Right atrium auricular region (tissue), 2 donors: ENCODE measurements around the gene SLC22A6. TPM values are rescaled to one million over a fixed set of nuclear protein-coding genes. Genes with fewer than 3 reads are reported as not detected.

Source experiments
- DNase-seq: peaks from one replicate; pipeline ENCODE4 v3.0.0-alpha.2; 2019; ENCODE audit warnings: low spot score
- H3K27ac ChIP-seq, 2 donors: fragments of 200-600 bp; sonication (generic); 1 replicate in 1 of 2; 2 replicates in 1 of 2; pipeline ENCODE4 v1.5.1; 2016 to 2019
- H3K27me3 ChIP-seq, 2 donors: fragments of 200-600 bp; sonication (generic); one replicate each; pipeline versions ENCODE4 v1.5.1 to v1.6.0; 2017 to 2019
- H3K36me3 ChIP-seq: fragments of 200-600 bp; sonication (generic); one replicate; pipeline ENCODE4 v1.5.1; 2016
- H3K4me1 ChIP-seq, 2 donors: fragments of 200-600 bp; sonication (generic); one replicate each; pipeline versions ENCODE4 v1.5.1 to v1.6.0; 2017 to 2019
- H3K4me3 ChIP-seq, 2 donors: fragments of 200-600 bp; sonication (generic); 1 replicate in 1 of 2; 2 replicates in 1 of 2; pipeline ENCODE4 v1.5.1; 2017 to 2019; ENCODE audit warnings: mild to moderate bottlenecking in 1 of 2, moderate library complexity in 1 of 2
- H3K9me3 ChIP-seq, 2 donors: fragments of 200-600 bp; sonication (generic); one replicate each; pipeline ENCODE4 v1.5.1; 2019
- total RNA-seq, 2 donors: library from RNA; depleted of rRNA; stranded (reverse); fragments of >200 nt; gene quantifications; one replicate each; pipeline ENCODE4 v1.1.0, GENCODE V29; 2016
- TF ChIP-seq, protein P1 (sequence below), 2 donors: fragments of 200-600 bp; sonication (generic); IDR thresholded peaks; one replicate each; pipeline ENCODE4 v1.5.1; 2019; ENCODE audit warnings: antibody characterized with exemption in 2 of 2

The SLC22A6 gene
- total RNA-seq, 2 donors from 2014 or later = not detected

DNA sequence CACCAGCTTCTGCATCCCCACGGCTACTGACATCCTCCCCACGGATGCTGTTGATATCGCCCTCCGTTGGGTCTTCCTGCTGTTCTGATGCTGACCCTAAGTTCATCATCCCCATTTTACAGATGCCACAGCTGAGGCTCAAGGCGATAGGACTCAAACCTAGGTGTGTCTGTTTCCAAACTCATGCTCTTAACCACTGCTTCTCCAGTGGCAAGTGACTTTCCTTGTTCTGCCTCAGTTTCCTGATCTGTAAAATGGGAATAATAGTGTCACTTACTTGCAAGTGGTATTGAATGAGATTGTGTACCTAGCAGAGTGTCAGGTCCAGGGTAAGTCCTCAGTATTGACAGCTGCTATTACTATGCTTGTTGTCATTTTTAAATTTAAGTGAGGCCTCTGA, 14.4 kb upstream of the SLC22A6 start:
- H3K27ac ChIP-seq = no peak overlapping the region
- no peak for DNase-seq
- no peaks in the 10 kb centered on the region for H3K27me3 ChIP-seq
- TF ChIP-seq, protein P1, sequence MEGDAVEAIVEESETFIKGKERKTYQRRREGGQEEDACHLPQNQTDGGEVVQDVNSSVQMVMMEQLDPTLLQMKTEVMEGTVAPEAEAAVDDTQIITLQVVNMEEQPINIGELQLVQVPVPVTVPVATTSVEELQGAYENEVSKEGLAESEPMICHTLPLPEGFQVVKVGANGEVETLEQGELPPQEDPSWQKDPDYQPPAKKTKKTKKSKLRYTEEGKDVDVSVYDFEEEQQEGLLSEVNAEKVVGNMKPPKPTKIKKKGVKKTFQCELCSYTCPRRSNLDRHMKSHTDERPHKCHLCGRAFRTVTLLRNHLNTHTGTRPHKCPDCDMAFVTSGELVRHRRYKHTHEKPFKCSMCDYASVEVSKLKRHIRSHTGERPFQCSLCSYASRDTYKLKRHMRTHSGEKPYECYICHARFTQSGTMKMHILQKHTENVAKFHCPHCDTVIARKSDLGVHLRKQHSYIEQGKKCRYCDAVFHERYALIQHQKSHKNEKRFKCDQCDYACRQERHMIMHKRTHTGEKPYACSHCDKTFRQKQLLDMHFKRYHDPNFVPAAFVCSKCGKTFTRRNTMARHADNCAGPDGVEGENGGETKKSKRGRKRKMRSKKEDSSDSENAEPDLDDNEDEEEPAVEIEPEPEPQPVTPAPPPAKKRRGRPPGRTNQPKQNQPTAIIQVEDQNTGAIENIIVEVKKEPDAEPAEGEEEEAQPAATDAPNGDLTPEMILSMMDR (IDR thresholded peaks at IDR 0.05) = no peak
- no peaks in the 10 kb centered on the region for H3K9me3 ChIP-seq
- H3K4me3 ChIP-seq = no peak overlapping the region
- H3K36me3 ChIP-seq = no peaks in the 10 kb centered on the region
- H3K4me1 ChIP-seq = no peaks in the 10 kb centered on the region

DNA sequence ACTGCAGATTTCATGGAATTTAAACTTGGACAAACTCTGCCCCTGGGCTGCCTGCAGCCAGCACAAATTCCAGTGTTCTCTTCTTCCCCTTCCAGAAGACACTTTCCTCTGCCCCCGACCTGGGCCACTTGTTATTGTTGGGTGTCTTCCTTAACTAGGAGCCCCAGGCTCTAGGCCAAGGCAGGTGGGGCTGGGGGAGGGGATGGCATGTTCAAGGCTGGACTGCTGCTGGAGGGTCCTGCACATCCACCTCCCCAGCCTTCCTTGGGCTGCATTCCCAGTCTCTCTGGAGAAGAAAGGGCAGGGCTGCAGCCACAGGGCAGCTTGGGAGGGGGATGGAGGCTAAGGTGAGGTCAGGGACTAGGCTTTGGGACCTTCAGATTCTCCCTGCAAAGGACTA, 11.5 kb upstream of the SLC22A6 start:
- Histone ChIP-seq H3K36me3 (no peaks in the 10 kb centered on the region), H3K4me1 (no peaks in the 10 kb centered on the region), H3K27ac (no peak overlapping the region), H3K9me3 (no peaks in the 10 kb centered on the region), H3K4me3 (no peak overlapping the region), H3K27me3 (no peaks in the 10 kb centered on the region)
- DNase-seq = no peak
- TF ChIP-seq, protein P1 (IDR thresholded peaks at IDR 0.05) = no peak

GRCh38 chr11:62994775-62995174, 10.0 kb upstream of the SLC22A6 start:
- H3K27ac ChIP-seq = no peak overlapping the region
- no peaks in the 10 kb centered on the region for H3K27me3 ChIP-seq

DNA sequence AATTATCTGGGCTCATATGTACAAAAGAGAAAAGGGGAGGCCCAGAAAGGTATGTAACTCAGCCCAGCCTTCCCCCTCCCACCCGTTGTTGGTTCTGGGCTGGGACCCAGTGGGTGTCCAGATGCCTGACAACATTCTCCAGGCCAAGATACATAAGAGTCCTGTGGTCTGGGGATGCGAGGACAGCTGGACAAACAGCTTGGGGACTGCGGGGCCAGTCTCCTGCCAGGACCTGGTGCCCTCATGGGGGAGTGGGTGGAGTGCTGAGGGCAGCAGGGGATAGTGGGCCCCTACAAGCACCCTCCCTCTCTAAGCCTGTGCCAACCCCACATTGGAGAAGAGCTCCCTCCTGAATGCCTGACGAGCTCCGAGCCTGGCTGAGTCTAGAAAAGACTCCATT, 3.5 kb upstream of the SLC22A6 start:
- Histone ChIP-seq H3K9me3 (no peaks in the 10 kb centered on the region), H3K36me3 (no peaks in the 10 kb centered on the region), H3K27ac (no peak overlapping the region), H3K4me3 (no peak overlapping the region), H3K27me3 (no peaks in the 10 kb centered on the region), H3K4me1 (no peaks in the 10 kb centered on the region)
- TF ChIP-seq, protein P1 (IDR thresholded peaks at IDR 0.05) = no peak
- DNase-seq = no peak

More at GRCh38 chr11:62994775-62995174, 10.0 kb upstream of the SLC22A6 start:
- Histone ChIP-seq H3K4me1 (no peaks in the 10 kb centered on the region), H3K4me3 (no peak overlapping the region), H3K9me3 (no peaks in the 10 kb centered on the region), H3K36me3 (no peaks in the 10 kb centered on the region)
- TF ChIP-seq, protein P1 (IDR thresholded peaks at IDR 0.05) = no peak
- no peak for DNase-seq

GRCh38 chr11:62985041-62985750, 429 bp upstream of the SLC22A6 start:
- no peak for DNase-seq
- no peaks in the 10 kb centered on the region for H3K4me1 ChIP-seq
- H3K27me3 ChIP-seq = no peaks in the 10 kb centered on the region
- H3K4me3 ChIP-seq = no peak overlapping the region
- no peaks in the 10 kb centered on the region for H3K36me3 ChIP-seq
- TF ChIP-seq, protein P1 (IDR thresholded peaks at IDR 0.05) = no peak
- H3K27ac ChIP-seq = no peak overlapping the region
- H3K9me3 ChIP-seq = no peaks in the 10 kb centered on the region
